Measurements from ENCODE around the gene MAP3K10.

Gene MAP3K10

DNA sequence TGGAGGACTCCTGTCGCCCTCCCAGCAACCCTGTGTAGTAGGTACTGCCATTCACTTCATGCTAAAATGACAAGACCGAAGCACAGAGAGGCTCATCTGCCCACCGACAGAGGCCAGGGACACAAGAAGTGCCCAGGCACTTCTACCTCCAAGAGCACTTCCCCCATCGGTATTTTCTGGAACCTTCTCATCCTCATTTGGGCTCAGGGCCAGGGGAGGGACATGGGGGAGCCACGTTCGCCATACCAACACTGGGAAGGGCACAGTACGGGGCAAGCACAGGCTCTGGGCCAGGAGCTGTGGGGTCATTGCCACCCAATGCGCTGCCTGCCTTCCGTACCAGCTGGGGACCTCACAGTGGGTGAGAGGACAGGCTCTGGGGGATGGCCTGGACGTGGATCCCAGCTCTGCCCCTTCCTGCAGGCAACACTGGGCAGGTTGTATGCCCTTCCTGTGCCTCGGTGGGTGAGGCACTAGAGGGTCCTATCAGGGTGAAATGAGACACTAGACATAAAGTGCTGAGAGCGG, 56.6 kb downstream of the MAP3K10 start:
- Histone ChIP-seq H3K9me3 (no peaks in the 10 kb centered on the region), H3K36me3 (replicated peaks) (peaks cover 14% of the 10 kb centered on the region), H3K27me3 (ENCODE audit: low read depth) (no peaks in the 10 kb centered on the region), H3K4me1 (no peaks in the 10 kb centered on the region), H3K4me3 (no peak overlapping the region)
- DNase-seq (ENCODE audit: low spot score in 2 of 2), result no peak
- in situ Hi-C loops (cut with MboI; ENCODE audit: low sequenced_read_pairs), result no loop called here

DNA sequence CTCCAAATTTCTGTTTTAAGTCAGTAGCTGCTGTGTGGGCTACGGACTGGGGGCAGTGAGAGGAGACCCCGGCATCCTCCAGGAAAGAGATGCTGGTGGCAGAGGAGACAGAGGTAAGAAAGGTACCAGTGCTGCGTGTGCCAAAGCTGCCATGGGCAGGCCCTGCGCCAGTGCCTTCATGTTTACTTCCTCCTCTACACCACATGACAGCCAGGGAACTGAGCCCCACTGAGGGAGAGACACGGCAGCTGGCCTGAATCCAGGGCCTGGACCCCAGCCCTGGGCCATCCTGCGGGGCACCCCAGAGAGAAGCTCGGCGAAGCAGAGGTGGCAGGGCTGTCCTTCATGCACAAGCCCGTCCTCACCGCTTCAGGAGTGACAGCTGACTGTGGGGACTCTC, 58.0 kb downstream of the MAP3K10 start:
- peaks cover 14% of the 10 kb centered on the region for H3K36me3 ChIP-seq (replicated peaks)
- H3K27me3 ChIP-seq (ENCODE audit: low read depth), result no peaks in the 10 kb centered on the region
- H3K4me1 ChIP-seq, result no peaks in the 10 kb centered on the region
- H3K9me3 ChIP-seq, result no peaks in the 10 kb centered on the region
- DNase-seq (ENCODE audit: low spot score in 2 of 2), result no peak
- H3K4me3 ChIP-seq, result no peak overlapping the region
- in situ Hi-C loops (cut with MboI; ENCODE audit: low sequenced_read_pairs), result no loop called here

DNA sequence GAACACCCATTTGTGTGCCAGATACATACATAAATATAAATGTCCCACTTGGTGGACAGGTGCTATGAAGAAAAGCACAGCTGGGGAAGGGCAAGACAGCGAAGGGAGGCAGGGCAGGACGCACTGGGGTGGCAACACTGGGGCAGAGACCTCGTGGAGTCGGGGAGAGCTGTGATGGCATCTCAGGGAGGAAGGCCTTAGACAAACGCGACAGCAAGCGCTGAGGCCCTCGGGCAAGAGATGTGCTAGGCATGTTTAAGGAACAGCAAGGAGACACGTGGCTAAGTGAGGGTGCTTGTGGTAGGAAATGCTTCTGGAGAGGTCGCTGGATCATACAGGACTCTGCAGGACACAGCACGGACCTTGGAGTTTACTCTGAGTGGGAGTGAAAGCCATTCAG, 58.6 kb downstream of the MAP3K10 start:
- no peaks in the 10 kb centered on the region for H3K4me1 ChIP-seq
- in situ Hi-C loops (cut with MboI; ENCODE audit: low sequenced_read_pairs), result no loop called here
- H3K4me3 ChIP-seq, result no peak overlapping the region
- H3K9me3 ChIP-seq, result no peaks in the 10 kb centered on the region
- DNase-seq (ENCODE audit: low spot score in 2 of 2), result no peak
- H3K27me3 ChIP-seq (ENCODE audit: low read depth), result no peaks in the 10 kb centered on the region
- H3K36me3 ChIP-seq (replicated peaks), result peaks cover 14% of the 10 kb centered on the region

DNA sequence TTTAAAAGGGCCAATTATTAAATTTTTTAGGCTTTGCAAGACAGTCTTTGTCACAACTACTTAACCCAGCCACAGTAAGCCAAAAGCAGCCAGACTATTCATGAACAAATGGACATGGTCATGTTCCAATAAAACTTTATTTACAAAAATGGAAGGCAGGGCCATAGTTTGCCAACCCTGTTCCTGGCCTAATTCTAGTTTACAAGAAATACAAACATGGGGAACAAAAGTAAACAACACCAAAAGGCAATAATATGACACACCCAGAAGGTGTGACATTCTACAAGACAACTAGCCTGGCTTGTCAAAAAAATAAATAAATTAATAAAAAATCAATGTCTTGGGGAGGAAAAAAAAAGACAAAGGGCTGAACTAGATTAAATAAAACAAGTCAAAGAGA, 60.0 kb downstream of the MAP3K10 start:
- in situ Hi-C loops (cut with MboI; ENCODE audit: low sequenced_read_pairs), result no loop called here
- Histone ChIP-seq H3K4me1 (no peaks in the 10 kb centered on the region), H3K36me3 (replicated peaks) (peaks cover 28% of the 10 kb centered on the region), H3K27me3 (ENCODE audit: low read depth) (no peaks in the 10 kb centered on the region), H3K9me3 (no peaks in the 10 kb centered on the region), H3K4me3 (no peak overlapping the region)
- no peak for DNase-seq (ENCODE audit: low spot score in 2 of 2)

DNA sequence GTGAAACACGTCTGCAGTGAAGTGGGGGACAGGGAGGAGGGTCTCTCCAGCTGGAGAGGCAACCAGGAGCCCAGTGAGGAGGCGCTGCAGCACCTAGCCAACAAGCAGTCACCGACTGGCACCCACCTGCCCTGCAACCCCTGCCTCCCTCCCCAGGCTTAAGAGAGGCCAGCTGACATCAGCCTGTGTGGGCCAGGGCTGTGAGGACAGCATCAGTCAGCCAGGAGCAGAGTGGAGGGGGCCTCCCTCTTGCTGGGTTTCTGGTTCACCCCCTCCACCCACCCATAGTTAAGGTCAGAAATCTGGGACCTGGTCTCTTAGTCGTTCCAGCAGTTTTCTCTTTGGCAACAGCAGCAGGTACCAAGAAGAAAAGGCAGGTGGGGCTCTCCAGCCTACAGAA, 60.8 kb downstream of the MAP3K10 start:
- in situ Hi-C loops (cut with MboI; ENCODE audit: low sequenced_read_pairs), result no loop called here
- H3K4me3 ChIP-seq, result no peak overlapping the region
- H3K36me3 ChIP-seq (replicated peaks), result peaks cover 35% of the 10 kb centered on the region
- H3K27me3 ChIP-seq (ENCODE audit: low read depth), result no peaks in the 10 kb centered on the region
- H3K9me3 ChIP-seq, result no peaks in the 10 kb centered on the region
- no peak for DNase-seq (ENCODE audit: low spot score in 2 of 2)
- H3K4me1 ChIP-seq, result no peaks in the 10 kb centered on the region

DNA sequence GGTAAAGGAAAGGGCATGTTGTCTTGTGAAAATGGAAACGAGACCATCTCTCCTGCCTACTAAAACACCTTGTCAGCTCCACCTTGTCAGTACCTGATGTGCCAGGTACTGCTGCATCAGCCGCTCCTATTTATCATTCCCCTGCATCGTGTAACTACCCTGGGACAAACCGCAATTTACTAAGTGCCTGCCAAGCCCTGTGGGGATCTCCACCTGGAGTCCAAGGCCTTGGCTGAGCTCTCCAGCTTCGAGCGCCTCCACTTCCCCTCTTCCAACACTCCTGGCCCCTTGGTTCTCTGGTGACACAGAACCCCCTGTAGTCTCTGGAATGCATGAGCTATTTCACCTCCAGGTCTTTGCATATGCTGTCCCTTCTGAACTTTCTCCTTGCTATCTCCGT, 61.2 kb downstream of the MAP3K10 start:
- Histone ChIP-seq H3K4me1 (no peaks in the 10 kb centered on the region), H3K36me3 (replicated peaks) (peaks cover 35% of the 10 kb centered on the region), H3K4me3 (no peak overlapping the region), H3K27me3 (ENCODE audit: low read depth) (no peaks in the 10 kb centered on the region), H3K9me3 (no peaks in the 10 kb centered on the region)
- DNase-seq (ENCODE audit: low spot score in 2 of 2), result no peak
- in situ Hi-C loops (cut with MboI; ENCODE audit: low sequenced_read_pairs), result no loop called here

DNA sequence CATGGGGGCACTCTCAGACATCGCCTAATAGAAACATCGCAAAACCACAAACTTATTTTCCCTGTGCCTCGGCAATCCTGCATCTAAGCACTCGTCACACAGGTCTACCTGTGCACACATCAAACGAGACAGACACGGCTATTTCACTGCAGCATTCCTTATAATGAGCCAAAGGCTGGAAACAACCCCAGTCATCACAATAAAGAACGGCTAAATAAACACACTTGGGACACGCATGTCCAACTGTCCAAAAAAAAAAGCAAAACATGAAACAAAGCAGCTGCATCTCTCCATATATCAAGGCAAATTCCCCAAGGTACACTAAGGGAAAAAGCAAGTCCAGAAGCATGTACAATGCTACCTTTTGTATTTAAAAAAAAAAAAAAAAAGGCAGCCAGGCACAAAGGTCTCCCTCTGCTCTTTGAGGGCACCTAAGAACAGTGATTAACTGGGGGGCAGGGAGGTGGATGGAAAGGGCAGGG, 62.4 kb downstream of the MAP3K10 start:
- DNase-seq (ENCODE audit: low spot score in 2 of 2), result no peak
- in situ Hi-C loops (cut with MboI; ENCODE audit: low sequenced_read_pairs), result no loop called here
- H3K4me1 ChIP-seq, result no peaks in the 10 kb centered on the region
- H3K27me3 ChIP-seq (ENCODE audit: low read depth), result no peaks in the 10 kb centered on the region
- H3K4me3 ChIP-seq, result no peak overlapping the region
- H3K36me3 ChIP-seq (replicated peaks), result peaks cover 35% of the 10 kb centered on the region
- no peaks in the 10 kb centered on the region for H3K9me3 ChIP-seq

DNA sequence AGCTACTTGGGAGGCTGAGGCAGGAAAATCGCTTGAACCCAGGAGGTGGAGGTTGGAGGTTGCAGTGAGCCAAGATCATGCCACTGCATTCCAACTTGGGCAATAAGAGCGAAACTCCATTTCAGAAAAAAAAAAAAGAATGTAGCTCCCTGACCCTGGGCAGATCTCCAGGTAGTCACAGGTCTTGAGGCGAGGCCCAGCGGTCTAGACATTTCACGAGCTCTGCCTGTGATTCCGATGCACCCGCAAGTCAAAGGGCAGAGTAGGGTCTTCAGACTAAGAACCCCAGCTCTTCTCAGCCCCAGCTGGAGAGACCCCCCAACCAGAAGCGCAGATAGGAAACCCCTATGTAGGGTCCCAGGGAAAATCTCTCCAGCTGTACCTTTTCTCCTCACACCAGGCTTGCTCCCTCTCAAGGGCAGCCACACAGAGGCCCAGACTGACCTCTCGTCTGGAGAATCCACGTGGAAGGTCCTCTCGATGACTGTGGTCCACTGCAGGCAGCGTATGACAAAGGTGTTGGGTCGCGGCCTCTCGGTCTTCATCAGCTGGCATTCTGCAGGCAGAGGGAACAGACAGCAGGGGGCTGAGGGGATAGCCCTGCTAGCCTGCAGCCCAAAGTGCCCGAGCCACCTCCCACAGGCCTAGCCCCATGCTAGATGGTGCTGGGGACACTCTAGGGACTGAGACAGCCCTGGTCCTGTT, 63.6 kb downstream of the MAP3K10 start:
- DNase-seq (ENCODE audit: low spot score in 2 of 2), result no peak
- Histone ChIP-seq H3K27me3 (ENCODE audit: low read depth) (no peaks in the 10 kb centered on the region), H3K36me3 (replicated peaks) (peaks cover 35% of the 10 kb centered on the region), H3K4me1 (no peaks in the 10 kb centered on the region), H3K4me3 (no peak overlapping the region), H3K9me3 (no peaks in the 10 kb centered on the region)
- in situ Hi-C loops (cut with MboI; ENCODE audit: low sequenced_read_pairs), result no loop called here

DNA sequence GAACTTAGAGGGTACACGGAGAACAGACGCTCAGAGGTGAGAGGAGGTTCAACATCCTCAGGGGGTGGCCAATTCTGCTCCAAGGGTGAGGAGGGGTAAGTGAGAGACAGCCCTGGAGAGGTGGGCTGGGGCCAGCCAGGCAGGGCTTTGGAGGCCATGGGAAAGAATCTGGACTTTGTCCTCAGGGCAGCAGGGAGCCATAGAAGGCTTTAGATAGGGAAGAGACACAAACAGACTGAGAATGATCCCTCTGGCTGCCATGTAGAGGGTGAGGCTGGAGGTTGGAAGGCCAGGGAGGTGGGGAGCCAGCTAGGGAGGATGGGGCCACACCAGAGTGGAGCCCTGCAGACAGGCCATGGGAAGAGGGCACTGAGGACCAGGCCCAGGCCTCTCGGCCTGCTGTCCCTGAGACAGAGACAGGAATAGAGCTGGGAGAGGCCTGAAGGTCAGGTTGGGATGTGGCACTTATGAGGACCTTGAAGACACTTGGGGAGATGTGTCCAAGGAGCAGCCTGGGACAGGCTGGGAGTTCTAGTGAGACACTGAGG, 64.5 kb downstream of the MAP3K10 start:
- Histone ChIP-seq H3K27me3 (ENCODE audit: low read depth) (no peaks in the 10 kb centered on the region), H3K9me3 (no peaks in the 10 kb centered on the region), H3K4me1 (no peaks in the 10 kb centered on the region), H3K4me3 (no peak overlapping the region), H3K36me3 (replicated peaks) (peaks cover 31% of the 10 kb centered on the region)
- DNase-seq (ENCODE audit: low spot score in 2 of 2), result no peak
- in situ Hi-C loops (cut with MboI; ENCODE audit: low sequenced_read_pairs), result no loop called here

DNA sequence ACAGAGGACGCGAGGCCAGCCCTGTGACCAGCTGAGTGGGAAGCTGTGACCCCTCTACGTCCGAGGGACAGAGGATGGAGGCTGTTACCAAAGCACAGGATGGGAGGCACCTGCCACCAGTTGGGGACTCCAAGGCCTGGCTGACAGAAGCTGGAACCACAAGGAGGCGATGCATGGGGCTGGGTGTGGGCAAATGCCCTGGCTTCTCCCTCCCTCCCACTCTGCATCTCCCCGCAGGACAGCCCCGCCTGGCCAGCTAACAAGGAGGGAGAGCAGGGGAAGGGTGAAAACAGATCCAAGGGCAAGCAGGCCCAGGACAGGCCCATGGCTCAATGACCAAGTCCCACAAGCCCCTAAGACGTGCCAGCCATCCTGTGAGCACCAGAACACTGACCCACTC, 65.3 kb downstream of the MAP3K10 start:
- peaks cover 27% of the 10 kb centered on the region for H3K36me3 ChIP-seq (replicated peaks)
- in situ Hi-C loops (cut with MboI; ENCODE audit: low sequenced_read_pairs), result no loop called here

DNA sequence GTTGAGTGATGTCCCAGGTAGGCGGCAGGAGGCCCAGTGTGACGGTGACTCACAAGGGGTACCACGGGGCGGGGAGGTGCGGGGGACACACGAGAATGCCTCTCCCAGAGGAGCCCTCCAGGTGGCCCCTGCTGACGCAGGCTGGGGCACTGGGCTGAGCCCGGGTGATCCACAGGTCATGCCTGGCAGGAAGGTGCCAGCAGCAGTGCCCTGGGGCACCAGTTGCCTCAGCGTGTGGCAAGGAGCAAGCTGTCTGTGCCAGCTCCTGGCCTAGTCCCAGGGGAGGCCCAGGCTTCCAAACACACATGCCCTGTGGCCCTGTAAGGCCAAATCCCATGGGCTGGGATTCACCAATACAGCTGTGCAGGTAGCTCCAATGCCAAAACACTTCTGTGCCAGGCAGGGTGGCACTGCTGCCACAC, 65.9 kb downstream of the MAP3K10 start:
- in situ Hi-C loops (cut with MboI; ENCODE audit: low sequenced_read_pairs), result no loop called here
- Histone ChIP-seq H3K36me3 (replicated peaks) (peaks cover 22% of the 10 kb centered on the region), H3K27me3 (ENCODE audit: low read depth) (no peaks in the 10 kb centered on the region), H3K4me3 (no peak overlapping the region), H3K4me1 (no peaks in the 10 kb centered on the region), H3K9me3 (no peaks in the 10 kb centered on the region)
- DNase-seq (ENCODE audit: low spot score in 2 of 2), result no peak

More for the DNA sequence above, 65.3 kb downstream of the MAP3K10 start:
- no peaks in the 10 kb centered on the region for H3K9me3 ChIP-seq
- H3K4me3 ChIP-seq, result no peak overlapping the region
- no peaks in the 10 kb centered on the region for H3K27me3 ChIP-seq (ENCODE audit: low read depth)
- DNase-seq (ENCODE audit: low spot score in 2 of 2), result no peak
- H3K4me1 ChIP-seq, result no peaks in the 10 kb centered on the region

DNA sequence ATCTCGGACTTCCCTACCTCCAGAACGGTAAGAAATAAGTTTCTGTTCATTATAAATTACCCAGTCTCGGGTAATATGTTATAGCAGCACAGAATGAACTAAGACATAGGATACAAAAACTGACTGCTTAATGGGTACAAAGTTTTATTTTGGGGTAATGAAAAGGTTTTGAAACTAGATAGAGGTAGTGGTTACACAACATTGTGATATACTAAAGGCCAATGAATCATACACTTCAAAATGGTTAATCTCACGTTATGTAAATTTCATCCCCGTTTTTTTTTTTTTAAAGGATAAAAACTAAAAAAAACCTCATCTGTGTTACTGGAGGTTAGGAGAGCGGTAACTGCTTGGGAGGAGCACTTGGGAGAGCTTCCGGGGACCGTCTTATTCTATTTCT, 70.4 kb downstream of the MAP3K10 start:
- Histone ChIP-seq H3K9me3 (no peaks in the 10 kb centered on the region), H3K36me3 (replicated peaks) (peaks cover 24% of the 10 kb centered on the region), H3K4me1 (no peaks in the 10 kb centered on the region), H3K27me3 (ENCODE audit: low read depth) (no peaks in the 10 kb centered on the region), H3K4me3 (no peak overlapping the region)
- DNase-seq (ENCODE audit: low spot score in 2 of 2), result no peak
- in situ Hi-C loops (cut with MboI; ENCODE audit: low sequenced_read_pairs), result no loop called here

DNA sequence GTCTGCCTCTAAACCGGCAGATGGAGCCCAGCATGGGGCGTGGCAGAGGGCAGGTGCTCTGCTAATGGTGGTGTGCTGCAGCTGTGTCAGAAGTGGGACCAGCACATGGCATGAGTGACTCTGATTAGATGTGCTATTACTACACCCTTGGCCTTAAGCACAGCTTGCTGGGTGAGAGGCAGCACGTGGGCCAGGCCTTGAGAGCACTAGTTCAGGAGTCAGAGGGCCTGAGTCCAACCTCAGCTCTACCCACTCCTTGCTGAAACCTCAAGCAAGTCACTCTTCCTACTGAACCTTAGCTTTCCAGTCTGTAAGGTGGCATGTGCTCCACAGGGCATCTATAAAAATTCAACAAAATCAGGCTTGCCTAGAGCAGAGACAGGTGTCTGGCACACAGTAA, 71.2 kb downstream of the MAP3K10 start:
- no peaks in the 10 kb centered on the region for H3K4me1 ChIP-seq
- H3K4me3 ChIP-seq, result no peak overlapping the region
- DNase-seq (ENCODE audit: low spot score in 2 of 2), result no peak
- H3K27me3 ChIP-seq (ENCODE audit: low read depth), result no peaks in the 10 kb centered on the region
- no peaks in the 10 kb centered on the region for H3K9me3 ChIP-seq
- in situ Hi-C loops (cut with MboI; ENCODE audit: low sequenced_read_pairs), result no loop called here
- peaks cover 21% of the 10 kb centered on the region for H3K36me3 ChIP-seq (replicated peaks)

DNA sequence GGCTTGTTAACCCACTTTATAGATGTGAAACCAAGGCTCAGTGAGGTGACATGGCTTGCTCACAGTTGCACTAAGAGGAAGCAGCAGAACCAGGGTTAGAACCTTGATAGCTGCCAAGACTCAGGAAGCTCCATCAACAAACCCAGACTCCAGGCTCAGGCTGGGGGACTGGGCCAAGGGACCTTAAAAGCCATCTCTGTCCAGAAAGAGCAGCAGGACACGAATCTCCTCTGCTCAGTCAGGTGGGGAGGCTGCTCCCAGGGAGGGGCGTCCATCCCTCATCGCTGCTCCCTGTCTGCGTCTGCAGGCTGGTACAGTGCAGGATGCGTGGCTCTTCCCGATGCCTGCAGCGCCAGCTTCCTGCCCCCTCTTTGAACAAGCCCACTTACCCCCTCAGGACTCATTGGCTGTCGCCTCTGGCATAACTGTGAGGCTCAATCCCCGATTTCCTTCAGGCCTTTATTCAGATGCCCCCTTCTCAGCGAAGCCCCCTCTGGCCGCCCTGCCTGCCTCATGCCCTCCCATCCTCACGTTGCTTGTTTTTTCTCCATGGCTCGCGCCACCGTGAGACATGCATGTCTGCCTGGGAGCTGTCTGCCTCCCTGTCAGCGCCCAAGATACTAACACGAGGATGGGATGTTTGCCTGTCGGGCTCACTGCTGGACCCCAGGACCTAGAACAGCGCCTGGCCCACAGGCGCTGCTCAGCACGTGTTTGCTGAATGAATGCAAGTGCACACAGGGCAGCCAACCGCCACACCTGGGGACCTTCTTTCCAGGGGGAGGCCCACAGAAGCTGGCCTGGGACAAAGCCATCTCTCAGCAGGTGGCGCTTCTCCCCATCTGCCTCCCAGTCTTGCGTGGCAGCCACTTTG, 72.5 kb downstream of the MAP3K10 start:
- Histone ChIP-seq H3K9me3 (no peaks in the 10 kb centered on the region), H3K36me3 (replicated peaks) (peaks cover 21% of the 10 kb centered on the region), H3K4me1 (no peaks in the 10 kb centered on the region), H3K4me3 (no peak overlapping the region), H3K27me3 (ENCODE audit: low read depth) (no peaks in the 10 kb centered on the region)
- in situ Hi-C loops (cut with MboI; ENCODE audit: low sequenced_read_pairs), result no loop called here
- no peak for DNase-seq (ENCODE audit: low spot score in 2 of 2)

All from HAP-1 (cell line).